GM18907 (cell line): ENCODE measurements around the gene NKRF.
"Not testable (repeated sequence)": the region's sequence is repeated elsewhere in the genome, so short reads cannot be mapped to it uniquely, and the experiment has no call there.

Experiments
- ATAC-seq: cut with Tn5 transposase; IDR thresholded peaks from one replicate; pipeline ENCODE4 v1.9.1; 2021; ENCODE audit warnings: mild to moderate bottlenecking, moderate library complexity; ENCODE audit not compliant: unreplicated experiment

Gene NKRF

DNA sequence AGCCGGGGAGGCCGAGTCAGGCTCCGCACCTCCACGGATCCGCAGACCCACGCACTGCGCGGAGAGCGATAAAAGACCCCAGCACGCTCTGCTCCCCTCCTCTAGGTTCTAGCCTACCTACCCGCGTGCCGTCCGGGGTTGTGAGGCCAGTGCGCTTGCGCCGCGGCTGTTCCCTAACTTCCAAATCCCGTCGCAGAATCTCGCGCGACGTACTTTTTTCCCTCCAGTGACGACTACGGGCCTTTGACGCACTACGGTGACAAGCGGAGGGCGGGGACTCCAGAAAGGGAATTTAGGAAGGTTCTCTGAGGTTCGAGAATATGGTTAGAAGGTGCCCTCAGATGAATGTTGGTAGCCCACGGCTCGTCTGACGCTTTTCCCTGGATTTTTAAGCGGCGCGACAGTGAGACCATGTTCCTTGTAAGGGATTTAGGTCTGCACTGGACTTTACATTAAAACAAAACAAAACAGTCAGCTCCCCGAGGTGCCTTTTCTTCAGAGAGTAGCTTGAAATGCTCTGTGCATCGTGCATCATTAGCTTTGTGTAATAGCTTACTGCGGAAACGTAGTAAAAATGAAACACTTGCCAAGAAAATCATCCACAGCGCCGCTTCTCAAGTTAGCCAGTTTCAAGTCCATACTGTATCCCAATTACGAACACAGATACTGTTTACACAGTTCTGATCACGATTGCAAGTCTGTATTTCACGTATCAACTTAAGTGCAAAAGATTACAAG lies at the start of gene NKRF:
NKRF (minus strand) TSS at position 145 of the 738 bp plus-strand sequence.
- peak; percentile 82 for ATAC-seq

DNA sequence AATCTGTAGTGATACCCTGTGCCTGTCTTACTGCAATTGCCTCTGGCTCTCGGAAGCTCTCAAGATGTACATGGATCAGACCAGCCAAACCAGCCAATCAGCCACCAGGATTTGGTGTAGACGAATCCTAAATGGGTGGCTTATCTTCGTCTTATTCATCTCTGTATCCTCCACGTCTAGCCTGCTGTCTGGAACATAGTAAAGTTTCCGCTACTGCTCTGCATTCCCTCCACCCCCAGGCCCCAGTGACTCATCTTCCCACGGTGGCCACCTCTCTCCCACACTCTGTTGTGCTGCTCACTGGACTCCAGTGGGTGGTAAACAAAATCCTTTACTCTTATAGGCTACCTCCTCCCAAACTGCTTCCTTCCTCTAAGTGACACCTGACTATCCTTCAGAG lies 48.9 kb upstream of the NKRF start:
- no peak for ATAC-seq

DNA sequence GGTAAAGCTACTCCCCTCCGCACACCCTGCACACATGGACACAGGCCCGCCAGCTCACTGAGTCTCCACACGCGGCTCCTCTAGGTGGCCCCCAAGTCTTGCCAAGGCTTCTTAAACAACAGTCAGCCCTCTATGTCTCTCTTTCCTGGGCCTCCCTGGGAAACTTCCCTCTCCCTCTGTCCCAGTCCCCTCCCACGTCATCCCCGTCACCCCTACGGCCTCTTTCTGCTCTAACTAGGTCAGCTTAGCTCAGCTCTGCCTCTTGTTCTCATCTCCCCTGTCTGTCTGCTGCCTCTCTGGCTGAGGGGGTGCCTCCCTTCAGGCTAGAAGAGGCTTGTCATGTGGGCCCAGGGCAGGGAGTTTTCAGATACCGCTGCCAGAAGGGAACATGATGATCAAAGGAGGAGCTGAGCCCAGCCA lies 47.9 kb upstream of the NKRF start:
- ATAC-seq = no peak

DNA sequence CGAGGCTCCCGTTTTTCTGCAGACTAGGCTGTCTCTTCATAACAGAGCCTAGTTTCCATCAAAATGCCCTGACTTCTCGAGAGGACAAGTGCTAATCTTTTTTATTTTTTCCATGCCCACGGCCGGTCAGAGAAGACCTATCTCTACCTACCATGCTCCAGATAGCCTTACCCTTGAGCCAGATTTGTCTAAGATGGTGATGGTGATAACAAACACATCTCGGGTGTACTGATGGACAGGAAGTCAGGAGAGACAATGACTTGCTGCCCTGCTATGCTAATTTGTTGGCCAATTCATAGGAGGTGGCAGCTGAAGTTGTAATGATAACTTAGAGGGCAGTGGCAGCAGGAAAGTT lies 42.2 kb upstream of the NKRF start:
- peak; percentile 16 for ATAC-seq

DNA sequence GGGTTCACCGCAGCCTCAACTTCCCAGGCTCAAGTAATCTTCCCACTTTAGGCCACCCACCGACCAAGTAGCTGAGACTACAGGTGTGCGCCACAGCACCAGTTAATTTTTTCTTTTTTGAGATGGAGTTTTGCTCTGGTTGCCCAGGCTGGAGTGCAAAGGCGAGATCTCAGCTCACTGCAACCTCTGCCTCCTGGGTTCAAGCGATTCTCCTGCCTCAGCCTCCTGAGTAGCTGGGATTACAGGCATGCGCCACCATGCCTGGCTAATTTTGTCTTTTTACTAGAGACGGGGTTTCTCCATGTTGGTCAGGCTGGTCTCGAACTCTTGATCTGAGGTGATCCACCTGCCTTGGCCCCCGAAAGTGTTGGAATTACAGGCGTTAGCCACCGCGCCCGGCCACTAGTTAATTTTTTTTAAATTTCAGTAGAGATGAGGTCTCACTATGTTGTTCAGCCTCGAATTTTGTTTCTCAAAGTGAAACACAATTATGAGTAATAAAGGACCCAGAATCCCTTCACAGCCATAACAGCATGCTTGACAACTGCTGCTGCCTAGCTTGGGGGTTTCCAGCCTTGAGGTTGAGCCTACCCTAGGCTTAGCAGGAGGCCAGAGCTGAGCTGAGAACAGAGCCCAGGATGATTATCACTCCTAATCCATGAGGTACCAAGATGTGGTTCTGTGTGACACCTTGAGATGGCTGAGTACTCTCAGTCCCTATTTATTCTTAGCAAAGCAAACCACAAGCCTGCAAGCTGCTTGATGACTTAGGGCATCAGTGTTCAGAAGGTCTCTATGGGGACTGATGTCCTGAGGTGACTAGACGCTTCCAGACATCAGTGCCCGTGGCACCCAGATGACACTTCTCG lies 41.6 kb upstream of the NKRF start:
- ATAC-seq = peak; percentile 97

DNA sequence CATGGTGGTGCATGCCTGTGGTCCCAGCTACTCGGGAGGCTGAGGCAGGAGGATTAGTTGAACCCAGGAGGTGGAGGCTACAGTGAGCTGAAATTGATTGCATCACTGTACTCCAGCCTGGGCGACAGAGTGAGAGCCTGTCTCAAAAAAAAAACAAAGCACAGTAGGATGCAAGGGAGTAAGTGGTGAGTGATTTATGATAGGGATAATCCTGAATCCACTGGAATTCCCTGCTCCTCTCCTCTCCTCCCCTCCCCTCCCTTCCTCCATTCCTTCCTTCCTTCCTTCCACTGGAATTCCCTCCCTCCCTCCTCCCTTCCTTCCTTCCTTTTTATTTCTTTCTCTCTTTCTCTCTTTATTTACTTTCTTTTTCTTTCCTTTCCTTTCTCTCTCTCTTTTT lies 40.9 kb upstream of the NKRF start:
- no peak for ATAC-seq

DNA sequence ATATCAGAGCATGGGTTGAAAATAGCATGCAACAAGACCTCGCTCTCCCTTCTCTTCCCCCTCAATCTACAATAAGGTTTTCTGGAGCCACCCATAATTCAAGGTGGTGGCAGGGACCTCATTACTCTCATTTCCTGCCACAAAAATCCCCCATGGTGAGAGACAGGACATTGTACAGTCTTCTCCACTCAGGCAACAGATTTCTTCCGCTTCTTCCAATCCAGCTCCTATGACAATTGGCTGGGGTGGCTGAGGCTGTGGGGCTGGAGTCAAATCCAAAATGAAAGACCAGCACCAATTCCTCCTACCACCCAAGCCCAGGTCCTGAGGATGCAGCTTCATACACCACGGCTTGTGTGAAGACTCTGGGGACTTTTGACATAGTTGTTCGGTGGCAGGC lies 40.3 kb upstream of the NKRF start:
- ATAC-seq = peak; percentile 25

DNA sequence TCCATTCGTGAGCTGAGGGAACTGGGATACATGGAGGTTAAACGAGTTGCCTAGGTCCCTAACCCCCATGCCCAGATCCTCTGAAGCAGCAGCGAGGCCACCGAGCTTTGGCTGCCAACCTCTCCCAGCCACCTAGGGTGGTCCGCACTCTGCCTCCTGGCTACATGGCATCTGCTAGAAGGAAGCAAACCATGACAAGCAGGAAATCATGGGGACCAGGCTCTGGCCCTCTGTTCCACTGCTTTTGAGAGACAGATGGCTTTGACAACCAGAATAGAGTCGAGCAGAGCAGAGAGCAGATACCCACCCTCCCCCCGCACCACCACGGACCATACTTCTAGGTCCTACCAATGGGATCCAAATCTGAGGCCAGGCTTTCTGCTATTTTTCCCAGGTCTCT lies 37.5 kb upstream of the NKRF start:
- ATAC-seq = no peak

DNA sequence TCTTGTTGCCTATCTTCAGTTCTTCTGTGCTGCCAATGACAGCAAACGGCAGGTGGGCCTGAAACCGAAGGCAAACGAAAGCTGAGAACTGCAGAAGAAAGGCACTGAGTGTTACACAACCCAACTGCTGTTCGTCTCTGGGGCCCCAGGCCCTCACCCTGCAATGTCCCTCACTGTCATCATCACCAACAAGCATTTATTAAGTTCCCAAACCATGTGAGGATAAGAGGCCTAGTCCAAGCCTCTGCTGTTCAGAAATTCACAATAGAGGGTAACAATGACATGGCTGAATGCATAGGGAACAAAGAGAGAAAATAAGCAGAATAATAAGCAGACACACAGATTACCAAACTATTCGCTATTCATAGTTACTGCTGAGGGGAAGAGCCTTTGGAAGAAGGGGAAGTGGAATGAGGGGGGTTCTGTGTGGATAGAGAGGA lies 34.5 kb upstream of the NKRF start:
- ATAC-seq = no peak

DNA sequence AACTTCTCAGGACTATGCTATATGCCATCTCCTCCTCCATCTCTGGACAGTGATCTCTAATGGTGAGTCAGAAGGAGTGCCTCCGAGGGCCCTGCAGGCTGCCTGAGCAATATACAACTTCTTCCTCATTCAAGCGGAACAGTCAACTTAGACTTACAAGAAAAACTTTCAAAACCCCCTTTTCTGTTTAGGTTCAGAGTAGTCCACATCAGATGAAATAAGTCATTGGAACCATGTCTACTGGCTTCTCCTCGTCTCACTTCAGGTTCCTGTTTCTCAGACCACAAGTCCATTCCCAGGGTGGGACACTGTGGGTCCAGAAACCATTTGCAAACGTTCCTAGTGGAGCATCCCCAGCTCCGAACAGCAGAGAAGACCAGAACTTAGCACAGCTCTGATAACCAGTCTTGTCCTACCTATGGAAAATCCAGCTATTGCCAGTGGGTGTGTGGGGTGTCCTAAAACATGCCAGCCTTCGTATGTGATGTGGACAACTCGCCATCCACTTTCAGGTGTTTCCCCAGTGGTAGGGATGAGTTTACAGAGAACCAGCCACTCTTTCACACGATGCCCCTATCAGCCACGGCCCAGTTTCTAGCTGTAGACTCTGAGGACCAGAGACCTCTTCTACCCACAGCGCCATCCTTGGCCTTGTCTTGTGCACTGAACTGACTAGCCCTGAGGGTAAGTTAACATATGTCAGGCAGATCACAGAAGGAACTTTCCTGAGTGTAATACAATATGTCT lies 32.7 kb upstream of the NKRF start:
- ATAC-seq = peak; percentile 75

DNA sequence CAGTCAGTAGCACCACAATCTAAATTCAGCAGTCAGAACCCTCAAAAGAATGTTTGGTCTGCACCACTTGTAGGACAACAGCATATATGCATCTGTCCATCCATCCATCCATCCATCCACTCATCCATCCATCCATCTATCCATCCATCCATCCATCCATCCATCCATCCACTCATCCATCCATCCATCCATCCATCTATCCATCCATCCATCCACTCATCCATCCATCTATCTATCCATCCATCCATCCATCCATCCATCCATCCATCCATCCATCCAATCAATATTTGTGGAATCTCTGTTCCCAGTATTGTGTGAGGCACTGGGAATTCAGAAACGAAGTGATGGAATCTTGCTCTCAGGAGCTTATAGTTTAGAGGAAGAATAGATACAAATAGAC lies 31.2 kb upstream of the NKRF start:
- ATAC-seq = not testable (repeated sequence)

DNA sequence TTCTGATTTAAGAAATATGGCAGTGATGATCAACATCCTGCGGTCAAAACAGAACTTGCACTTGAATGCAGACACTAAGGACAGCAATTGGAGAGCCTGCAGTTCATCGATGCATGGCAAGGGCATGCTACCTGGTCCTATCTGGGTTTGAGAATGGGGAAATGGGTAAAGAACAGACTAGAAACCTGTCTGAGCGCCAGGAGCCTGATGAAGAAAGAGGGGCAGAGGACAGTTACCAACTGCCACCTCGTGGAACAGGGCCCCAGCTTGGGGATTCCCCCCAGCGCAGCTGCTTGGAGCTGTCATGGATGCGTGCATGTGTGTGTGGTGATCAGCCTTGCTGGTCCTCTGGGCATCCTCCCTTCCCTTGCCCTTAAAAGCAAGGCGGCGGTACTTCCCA lies 30.2 kb upstream of the NKRF start:
- ATAC-seq = peak; percentile 62

DNA sequence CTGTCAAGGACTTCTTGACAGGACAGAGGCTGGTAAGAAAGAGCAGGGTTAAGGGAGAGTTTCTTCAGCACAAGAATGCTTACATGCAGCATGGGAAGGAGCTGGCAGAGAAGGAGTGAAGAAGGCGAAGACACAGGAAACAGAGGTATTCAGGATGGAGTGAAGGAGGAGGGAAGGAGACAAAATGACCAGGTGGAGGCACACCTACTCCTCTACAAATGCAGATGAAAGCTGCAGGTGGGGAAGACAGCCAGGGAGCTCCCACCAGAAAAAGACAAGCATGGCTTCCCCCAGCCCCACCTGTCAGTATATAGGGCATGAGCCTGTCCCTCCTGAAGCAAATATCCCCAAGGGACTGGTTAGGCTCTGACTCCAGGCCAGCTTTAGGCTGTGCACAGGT lies 29.6 kb upstream of the NKRF start:
- no peak for ATAC-seq

DNA sequence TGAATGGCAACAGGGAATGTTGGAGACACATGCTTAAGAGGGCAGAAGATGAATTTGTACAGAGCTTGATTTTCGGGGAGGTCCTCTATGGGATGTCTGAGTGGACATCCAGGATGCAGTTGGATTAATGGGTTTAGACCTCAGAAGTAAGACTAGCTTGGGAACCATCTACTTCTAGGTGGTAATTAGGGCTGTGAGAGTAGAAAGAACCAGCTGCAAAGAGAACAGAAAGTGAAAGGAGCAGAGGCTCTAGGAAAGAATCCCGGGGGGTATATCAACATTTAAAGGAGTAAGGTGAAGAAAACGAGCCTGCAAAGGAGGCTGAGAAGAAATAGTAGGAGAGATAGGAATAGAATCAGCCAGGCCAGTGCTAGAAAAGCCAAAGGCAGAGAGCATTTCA lies 29.0 kb upstream of the NKRF start:
- ATAC-seq = no peak

DNA sequence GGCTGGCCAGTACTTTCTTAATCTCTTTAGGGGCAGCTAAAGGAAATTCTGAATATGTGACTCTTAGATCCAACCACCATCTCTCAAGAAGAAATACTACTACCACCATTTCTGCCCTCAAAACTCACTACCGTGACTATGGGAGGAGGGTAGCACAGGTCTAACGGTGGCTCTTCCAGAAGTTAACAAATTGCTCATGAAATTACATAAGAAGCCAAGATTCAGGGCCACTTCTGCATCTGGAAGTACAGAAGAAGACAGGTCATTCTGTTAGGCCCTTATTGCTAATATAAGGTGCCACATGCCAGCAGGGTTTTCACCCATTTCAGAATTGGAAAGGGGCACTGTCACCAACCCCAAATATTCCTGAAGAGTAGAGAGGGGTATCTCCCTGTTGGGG lies 19.6 kb upstream of the NKRF start:
- no peak for ATAC-seq

DNA sequence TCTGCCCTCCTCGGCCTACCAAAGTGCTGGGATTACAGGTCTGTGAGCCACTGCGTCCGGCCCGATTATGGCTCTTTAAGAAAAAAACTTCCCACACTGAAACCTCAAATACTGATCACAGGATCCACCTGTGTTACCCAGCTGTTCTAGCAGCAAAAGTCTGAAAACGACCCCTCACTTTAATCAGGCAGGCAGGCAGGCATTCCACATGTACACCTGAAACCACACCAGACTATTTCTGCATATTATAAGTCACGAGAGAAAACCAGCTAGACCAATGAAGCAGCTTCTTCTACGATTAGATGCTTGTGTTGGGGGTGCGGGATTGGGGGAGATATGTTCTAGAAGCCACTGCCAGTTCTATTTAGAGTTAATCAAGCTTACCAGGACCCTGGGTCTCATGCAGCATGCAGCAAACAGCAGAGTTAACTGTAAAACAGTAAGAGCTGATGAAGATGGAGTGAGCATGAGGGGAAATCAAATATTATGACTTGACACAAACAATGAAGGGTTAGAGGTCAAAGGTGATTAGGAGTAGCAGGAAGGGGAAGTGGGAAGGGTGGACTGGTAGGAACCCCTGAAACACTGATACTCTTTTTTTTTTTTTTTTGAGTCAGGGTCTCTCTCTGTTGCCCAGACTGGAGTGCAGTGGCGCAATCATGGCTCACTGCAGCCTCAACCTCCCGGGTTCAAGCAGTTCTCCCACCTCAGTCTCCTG lies 18.9 kb upstream of the NKRF start:
- ATAC-seq = no peak

DNA sequence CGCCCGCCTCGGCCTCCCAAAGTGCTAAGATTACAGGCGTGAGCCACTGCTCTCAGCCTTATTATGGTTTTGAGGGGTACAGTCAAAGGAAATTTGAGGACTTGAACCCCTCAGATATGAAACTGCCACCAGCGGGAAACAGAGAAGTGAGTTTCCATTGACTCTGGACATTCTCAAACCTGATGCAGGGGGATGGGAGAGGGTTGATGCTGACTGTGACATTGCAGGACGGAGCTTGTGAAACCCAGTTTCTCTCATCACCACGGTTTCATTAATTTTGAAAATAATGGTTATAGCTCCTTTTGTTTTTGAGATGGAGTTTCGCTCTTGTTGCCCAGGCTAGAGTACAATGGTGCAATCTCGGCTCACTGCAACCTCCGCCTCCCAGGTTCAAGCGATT lies 18.2 kb upstream of the NKRF start:
- no peak for ATAC-seq

DNA sequence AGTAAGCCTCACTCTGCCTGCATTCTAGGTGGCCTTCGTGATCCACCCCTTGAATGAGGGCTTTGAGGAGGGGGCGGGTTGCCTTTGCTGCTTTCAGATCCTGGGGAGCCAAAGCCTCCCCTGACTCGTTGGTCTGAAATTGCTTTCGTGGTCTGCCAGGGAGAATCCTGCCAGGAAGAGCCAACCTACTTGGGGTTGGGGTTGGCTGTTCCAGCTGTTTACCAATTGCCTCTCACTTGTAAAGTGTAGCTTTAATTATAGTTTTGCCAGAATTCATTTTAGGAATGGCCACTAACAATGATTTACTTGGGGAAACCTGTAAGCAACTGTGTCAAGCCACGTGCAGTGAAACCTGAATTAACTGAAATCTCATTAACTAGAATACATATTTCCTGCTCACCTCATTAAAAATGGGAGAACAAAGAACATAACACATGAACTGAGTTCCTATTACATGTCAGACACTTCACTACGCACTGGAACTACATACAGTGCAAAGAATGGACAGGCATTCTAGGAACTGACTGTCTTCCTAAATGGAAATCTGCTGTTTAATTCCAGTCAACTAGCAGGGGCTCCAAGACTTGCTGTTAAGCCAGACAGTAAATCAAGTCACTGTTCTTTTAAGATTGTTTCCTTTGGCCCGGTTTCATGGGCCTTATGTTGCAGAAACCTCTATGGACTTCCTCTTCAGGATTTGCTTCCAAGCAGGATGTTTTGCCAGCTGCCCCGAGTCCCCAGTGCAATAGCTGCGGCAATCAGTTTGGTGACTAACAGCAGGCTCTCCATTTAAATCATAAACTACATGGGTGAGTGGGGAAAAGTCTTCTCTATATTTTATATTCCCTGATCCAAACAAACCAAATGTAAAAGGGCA lies 16.4 kb upstream of the NKRF start:
- ATAC-seq = no peak

DNA sequence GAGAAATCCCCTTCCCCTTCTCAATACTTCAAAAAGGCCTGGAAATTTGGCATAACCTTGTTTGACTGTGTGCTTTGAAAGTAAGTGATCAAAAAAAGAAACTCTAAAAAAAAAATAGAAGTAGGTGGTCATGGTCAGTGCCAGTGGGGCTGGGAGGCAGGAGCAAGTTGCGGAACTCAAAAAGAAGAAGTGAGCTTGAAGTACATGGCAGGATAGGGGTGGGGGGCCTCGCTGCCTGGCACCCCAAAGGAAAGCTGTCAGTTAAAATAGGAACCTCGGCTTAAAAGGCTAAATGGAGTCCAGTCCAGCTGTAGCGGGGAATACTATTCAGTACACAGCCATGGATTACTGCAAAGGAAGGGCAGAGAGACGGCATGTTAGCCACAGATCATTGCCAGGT lies 12.2 kb upstream of the NKRF start:
- peak; percentile 39 for ATAC-seq
